GM19455 (cell line): ENCODE results near the gene CSTA.

Source experiments
- ATAC-seq: cut with Tn5 transposase; IDR thresholded peaks from one replicate; pipeline ENCODE4 v1.9.1; 2021; ENCODE audit not compliant: unreplicated experiment

Gene CSTA

GRCh38 chr3:122374034-122374433 is 49.0 kb downstream of the CSTA start:
- no peak for ATAC-seq

- no peak for ATAC-seq
These were observed 52.9 kb downstream of the CSTA start for GRCh38 chr3:122377975-122378374.

- ATAC-seq, result peak; percentile 44
These were observed 58.0 kb downstream of the CSTA start, which contains the start of gene MIX23 for GRCh38 chr3:122382888-122383666. TSS of gene MIX23 (minus strand) at chr3:122383231. CDS start at chr3:122383224, 7 bp downstream.

- peak; percentile 92 for ATAC-seq
These were observed 59.0 kb downstream of the CSTA start, which contains the start of gene FAM162A for GRCh38 chr3:122383771-122384697. TSS of gene FAM162A (plus strand) at chr3:122384182. CDS start at chr3:122384266, 84 bp downstream.

- no peak for ATAC-seq
These were observed 62.7 kb downstream of the CSTA start for GRCh38 chr3:122387709-122388108.

- ATAC-seq, result no peak
These were observed 64.1 kb downstream of the CSTA start for GRCh38 chr3:122389197-122389596.

GRCh38 chr3:122389892-122390291 is 64.8 kb downstream of the CSTA start:
- no peak for ATAC-seq

- no peak for ATAC-seq
These were observed 65.6 kb downstream of the CSTA start for GRCh38 chr3:122390665-122391064.
